PFSK-1 (cell line): ENCODE measurements around the gene PCED1B.

Experiments
- FOXP2 ChIP-seq: optimal IDR thresholded peaks from 2 replicates; pipeline ENCODE3; 2011; ENCODE audit warnings: borderline replicate concordance, control low read depth, inconsistent platforms; ENCODE audit not compliant: insufficient read depth; ENCODE audit errors: extremely low read length, extremely low read depth
- POLR2AphosphoS5 ChIP-seq: IDR thresholded peaks from 2 replicates; pipeline ENCODE4 v1.6.1; 2012; ENCODE audit warnings: low read depth, mild to moderate bottlenecking, control low read depth, low read length, moderate library complexity
- SIN3A ChIP-seq: IDR thresholded peaks from 2 replicates; pipeline ENCODE4 v1.6.1; 2012; ENCODE audit warnings: mild to moderate bottlenecking, low read length, moderate library complexity, borderline replicate concordance; ENCODE audit not compliant: insufficient read depth
- TAF1 ChIP-seq: IDR thresholded peaks from 2 replicates; pipeline ENCODE4 v1.6.1; 2012; ENCODE audit warnings: low read length, control low read depth, borderline replicate concordance; ENCODE audit not compliant: insufficient read depth
- TF ChIP-seq, protein P1 (sequence below), 2 experiments: IDR thresholded peaks; 2 replicates each; pipeline versions ENCODE4 v1.6.1 to v1.8.0; 2011 to 2012; ENCODE audit warnings: low read depth in 2 of 2, low read length in 2 of 2, control low read depth in 1 of 2, inconsistent platforms in 1 of 2, mild to moderate bottlenecking in 1 of 2, moderate library complexity in 1 of 2; ENCODE audit not compliant: insufficient read depth in 1 of 2

The PCED1B gene

DNA sequence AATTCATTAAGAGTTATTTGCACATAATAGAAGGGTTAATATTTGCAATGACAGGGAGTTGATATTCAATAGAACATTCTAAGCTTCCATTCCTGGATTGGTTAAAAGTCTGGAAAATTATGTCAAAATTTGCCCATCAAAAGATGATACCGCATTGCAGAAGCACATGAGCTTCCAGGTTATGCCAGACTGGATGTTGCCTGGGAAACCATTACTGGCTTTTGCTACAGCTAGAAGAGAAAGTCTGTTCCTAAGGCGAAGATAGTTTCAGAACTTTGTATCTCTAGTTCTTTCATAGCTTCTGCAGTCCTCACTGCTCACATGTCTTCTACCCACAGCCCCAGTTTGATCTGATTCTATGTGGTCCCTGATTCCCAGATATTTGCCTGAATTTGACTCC, 122.8 kb downstream of the PCED1B start:
- TF ChIP-seq SIN3A (no peak), TAF1 (no peak), FOXP2 (no peak), POLR2AphosphoS5 (no peak)
- TF ChIP-seq, protein P1, sequence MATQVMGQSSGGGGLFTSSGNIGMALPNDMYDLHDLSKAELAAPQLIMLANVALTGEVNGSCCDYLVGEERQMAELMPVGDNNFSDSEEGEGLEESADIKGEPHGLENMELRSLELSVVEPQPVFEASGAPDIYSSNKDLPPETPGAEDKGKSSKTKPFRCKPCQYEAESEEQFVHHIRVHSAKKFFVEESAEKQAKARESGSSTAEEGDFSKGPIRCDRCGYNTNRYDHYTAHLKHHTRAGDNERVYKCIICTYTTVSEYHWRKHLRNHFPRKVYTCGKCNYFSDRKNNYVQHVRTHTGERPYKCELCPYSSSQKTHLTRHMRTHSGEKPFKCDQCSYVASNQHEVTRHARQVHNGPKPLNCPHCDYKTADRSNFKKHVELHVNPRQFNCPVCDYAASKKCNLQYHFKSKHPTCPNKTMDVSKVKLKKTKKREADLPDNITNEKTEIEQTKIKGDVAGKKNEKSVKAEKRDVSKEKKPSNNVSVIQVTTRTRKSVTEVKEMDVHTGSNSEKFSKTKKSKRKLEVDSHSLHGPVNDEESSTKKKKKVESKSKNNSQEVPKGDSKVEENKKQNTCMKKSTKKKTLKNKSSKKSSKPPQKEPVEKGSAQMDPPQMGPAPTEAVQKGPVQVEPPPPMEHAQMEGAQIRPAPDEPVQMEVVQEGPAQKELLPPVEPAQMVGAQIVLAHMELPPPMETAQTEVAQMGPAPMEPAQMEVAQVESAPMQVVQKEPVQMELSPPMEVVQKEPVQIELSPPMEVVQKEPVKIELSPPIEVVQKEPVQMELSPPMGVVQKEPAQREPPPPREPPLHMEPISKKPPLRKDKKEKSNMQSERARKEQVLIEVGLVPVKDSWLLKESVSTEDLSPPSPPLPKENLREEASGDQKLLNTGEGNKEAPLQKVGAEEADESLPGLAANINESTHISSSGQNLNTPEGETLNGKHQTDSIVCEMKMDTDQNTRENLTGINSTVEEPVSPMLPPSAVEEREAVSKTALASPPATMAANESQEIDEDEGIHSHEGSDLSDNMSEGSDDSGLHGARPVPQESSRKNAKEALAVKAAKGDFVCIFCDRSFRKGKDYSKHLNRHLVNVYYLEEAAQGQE (IDR thresholded peaks at IDR 0.05; ENCODE audit: insufficient read depth in 1 of 2, low read depth in 2 of 2, low read length in 2 of 2) = no peak

DNA sequence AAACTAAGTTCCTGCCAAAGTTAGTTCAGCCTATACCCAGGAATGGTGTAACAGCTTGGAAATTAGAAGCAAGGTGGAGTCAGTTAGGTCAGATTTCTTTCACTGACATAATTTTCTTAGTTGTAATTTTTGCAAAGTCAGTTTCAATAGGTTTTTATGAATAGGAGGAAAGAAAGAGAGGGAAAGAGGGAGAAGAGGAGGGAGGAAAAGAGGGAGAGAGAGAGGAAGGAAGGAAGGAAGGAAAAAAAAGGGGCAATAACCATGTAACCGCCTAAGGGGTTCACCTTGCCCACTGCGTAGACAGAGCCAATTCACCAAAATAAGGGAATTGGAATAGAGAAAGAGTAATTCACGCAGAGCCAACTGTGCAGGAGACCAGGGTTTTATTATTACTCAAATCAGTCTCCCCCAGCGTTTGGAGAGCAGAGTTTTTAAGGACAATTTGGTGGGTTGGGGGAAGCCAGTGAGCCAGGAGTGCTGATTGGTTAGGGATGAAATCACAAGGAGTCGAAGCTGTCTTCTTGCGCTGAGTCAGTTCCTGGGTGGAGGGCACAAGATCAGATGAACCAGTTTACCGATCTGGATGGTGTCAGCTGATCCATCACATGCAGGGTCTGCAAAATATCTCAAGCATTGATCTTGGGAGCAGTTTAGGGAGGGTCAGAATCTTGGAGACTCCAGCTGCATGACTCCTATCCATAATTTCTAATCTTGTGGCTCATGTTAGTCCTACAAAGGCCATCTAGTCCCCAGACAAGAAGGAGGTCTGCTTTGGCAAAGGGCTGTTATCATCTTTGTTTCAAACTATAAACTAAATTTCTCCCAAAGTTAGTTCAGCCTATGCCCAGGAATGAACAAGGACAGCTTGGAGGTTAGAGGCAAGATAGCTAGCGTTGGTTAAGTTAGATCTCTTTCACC, 126.4 kb downstream of the PCED1B start:
- TF ChIP-seq TAF1 = no peak
- TF ChIP-seq, protein P1 (IDR thresholded peaks at IDR 0.05; ENCODE audit: insufficient read depth in 1 of 2, low read depth in 2 of 2, low read length in 2 of 2) = no peak
- no peak for TF ChIP-seq FOXP2
- TF ChIP-seq SIN3A = no peak
- TF ChIP-seq POLR2AphosphoS5 = no peak

DNA sequence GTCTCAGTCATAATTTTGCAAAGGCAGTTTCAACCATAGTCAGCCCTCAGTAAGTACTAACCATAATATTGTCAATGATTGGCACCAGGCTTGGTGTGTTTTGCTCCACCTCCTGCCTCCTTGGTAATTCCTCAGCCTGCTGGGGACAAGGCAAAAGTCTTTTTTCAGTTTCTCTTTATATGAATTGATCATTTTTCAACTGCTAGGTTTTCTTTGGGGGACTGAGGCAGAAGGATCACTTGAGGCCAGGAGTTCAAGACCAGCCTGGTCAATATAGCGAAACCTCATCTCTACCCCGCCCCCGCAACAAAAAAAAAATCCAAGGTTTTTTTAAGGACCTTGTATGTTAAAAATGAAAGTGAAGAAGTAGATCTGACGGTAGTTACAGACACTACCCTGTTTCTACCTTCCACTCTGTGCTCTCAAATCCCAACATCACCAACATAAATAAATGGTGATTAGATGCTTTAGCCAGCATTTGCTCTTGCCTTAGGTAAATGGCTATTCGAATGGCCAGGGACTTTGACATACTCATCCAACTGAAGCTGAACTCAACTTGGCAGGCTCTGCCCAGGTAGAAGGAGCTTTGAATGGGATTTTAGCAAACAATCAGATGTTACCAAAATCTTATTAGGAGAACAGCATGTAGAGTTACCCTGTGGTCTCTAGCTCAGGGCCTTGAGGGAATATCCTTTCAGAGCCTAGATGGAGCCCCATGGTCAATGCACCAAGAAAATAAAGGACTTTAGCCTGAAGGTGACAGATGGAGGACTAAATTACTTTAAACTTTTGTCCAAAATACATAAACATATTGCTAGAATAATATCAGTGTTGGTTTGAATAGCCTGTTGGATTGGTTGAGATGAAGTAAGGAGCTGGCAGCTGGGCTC, 127.3 kb downstream of the PCED1B start:
- TF ChIP-seq SIN3A = no peak
- TF ChIP-seq POLR2AphosphoS5 = no peak
- TF ChIP-seq TAF1 = no peak
- TF ChIP-seq, protein P1 (IDR thresholded peaks at IDR 0.05; ENCODE audit: insufficient read depth in 1 of 2, low read depth in 2 of 2, low read length in 2 of 2) = no peak
- no peak for TF ChIP-seq FOXP2

DNA sequence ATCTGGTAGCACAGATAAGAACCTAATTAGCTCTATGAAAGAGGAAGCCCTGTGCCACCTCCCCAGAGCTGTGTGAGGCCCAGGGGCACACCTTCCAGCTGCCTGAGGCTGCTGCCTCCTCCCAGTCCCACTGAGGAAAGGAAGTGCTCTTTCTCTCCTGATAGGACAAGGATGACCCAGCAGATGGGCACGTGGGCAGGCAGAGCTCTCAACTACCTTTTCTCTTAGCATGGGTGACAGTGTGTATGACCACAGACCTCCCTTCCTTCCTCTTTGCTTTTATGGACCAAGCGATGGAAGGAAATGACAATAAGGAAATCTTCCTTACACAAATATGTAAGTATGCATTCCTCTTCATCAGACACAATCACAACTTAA, 127.9 kb downstream of the PCED1B start:
- TF ChIP-seq, protein P1 (IDR thresholded peaks at IDR 0.05; ENCODE audit: insufficient read depth in 1 of 2, low read depth in 2 of 2, low read length in 2 of 2) = no peak
- TF ChIP-seq POLR2AphosphoS5 = no peak
- no peak for TF ChIP-seq TAF1
- no peak for TF ChIP-seq FOXP2
